Central memory CD8-positive, alpha-beta T cell (primary cell): ENCODE results near the gene NARF.
"Not testable (repeated sequence)": the region's sequence is repeated elsewhere in the genome, so short reads cannot be mapped to it uniquely, and the experiment has no call there.

ENCODE experiments used
- ATAC-seq: fragments of 150-1000 bp; cut with Tn5 transposase; replicated peaks from 2 replicates; pipeline ENCODE4 v1.10.0; 2022; ENCODE audit warnings: mild to moderate bottlenecking, moderate FRiP score, moderate number of reproducible peaks; ENCODE audit not compliant: poor library complexity, severe bottlenecking; ENCODE audit errors: extremely low read depth
- DNase-seq, 2 donors: peaks; one replicate each; pipeline ENCODE4 v3.0.0; 2021; ENCODE audit warnings: low spot score in 2 of 2
- H3K27ac Mint-ChIP-seq: one replicate; pipeline ENCODE4 v1.8.0; 2022; ENCODE audit warnings: low read depth, mild to moderate bottlenecking, moderate library complexity, mixed read lengths
- H3K27me3 Mint-ChIP-seq: one replicate; pipeline ENCODE4 v1.8.0; 2022; ENCODE audit warnings: mixed read lengths
- H3K36me3 Mint-ChIP-seq: one replicate; pipeline ENCODE4 v1.8.0; 2022; ENCODE audit warnings: mild to moderate bottlenecking, moderate library complexity, mixed read lengths; ENCODE audit not compliant: insufficient read depth
- H3K4me1 Mint-ChIP-seq: one replicate; pipeline ENCODE4 v1.8.0; 2022; ENCODE audit warnings: mixed read lengths
- H3K4me3 Mint-ChIP-seq: one replicate; pipeline ENCODE4 v1.8.0; 2022; ENCODE audit warnings: mild to moderate bottlenecking, moderate library complexity, mixed read lengths
- H3K9me3 Mint-ChIP-seq: one replicate; pipeline ENCODE4 v1.8.0; 2022; ENCODE audit warnings: mixed read lengths

Gene NARF

DNA sequence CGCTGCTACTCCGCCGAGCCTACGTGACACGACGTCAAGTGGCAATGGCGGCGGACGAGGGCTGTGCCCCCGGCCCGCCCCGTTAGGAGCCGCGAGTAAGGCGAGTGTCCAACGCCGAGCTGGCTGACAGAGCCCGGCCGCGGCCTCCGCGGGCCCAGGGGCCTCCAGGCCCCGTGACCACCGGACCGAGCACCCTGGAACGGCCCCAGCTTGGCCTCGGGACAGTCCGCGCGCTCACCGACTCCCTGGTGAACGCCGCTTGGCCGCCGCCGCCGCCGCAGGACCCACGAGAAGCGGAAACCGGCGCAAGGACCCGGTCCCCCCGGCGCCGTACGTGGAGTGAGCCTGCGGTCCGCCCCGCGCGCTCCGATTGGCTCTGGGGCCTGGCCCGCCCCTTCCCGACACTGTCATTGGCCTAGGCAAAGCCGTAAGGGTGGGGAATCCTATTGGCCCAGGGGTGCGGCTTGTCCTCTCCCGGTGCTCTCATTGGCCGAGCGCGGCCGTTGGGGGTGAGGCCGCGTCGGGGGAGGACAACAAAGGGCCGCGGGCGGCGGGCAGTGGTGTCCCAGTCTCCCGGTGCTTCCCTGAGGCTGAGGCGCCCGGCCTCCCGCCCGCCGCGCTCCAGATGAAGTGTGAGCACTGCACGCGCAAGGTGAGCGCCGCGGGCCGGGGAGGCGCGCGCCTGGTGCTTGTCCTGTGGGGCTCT lies at the start of gene NARF:
TSS of gene NARF (plus strand) at position 563 of the 706 bp plus-strand sequence. CDS start at position 626, 63 bp downstream.
- peak within 1 kb of the TSS; percentile 93 for H3K27ac Mint-ChIP-seq
- peak within 1 kb of the TSS; percentile 90 for H3K4me3 Mint-ChIP-seq
- no peaks in the 10 kb centered on the region for H3K9me3 Mint-ChIP-seq
- DNase-seq, result peak; percentile 87 to 91
- H3K36me3 Mint-ChIP-seq, result peaks cover 33% of the 10 kb centered on the region
- H3K27me3 Mint-ChIP-seq, result no peaks in the 10 kb centered on the region
- ATAC-seq, result peak; percentile 98
- peaks cover 35% of the 10 kb centered on the region for H3K4me1 Mint-ChIP-seq

- no peak for DNase-seq
- no peak for ATAC-seq
- H3K27me3 Mint-ChIP-seq, result no peaks in the 10 kb centered on the region
- peaks cover 8% of the 10 kb centered on the region for H3K36me3 Mint-ChIP-seq
- H3K4me3 Mint-ChIP-seq, result no peak overlapping the region
- H3K4me1 Mint-ChIP-seq, result peaks cover 9% of the 10 kb centered on the region
- H3K27ac Mint-ChIP-seq, result no peak overlapping the region
- no peaks in the 10 kb centered on the region for H3K9me3 Mint-ChIP-seq
Measured at GRCh38 chr17:82408938-82409318, 49.6 kb upstream of the NARF start.

- ATAC-seq (no peak), DNase-seq (no peak)
- no peaks in the 10 kb centered on the region for H3K27me3 Mint-ChIP-seq
- no peak overlapping the region for H3K27ac Mint-ChIP-seq
- peaks cover 19% of the 10 kb centered on the region for H3K4me1 Mint-ChIP-seq
- H3K4me3 Mint-ChIP-seq, result no peak overlapping the region
- peaks cover 8% of the 10 kb centered on the region for H3K36me3 Mint-ChIP-seq
- no peaks in the 10 kb centered on the region for H3K9me3 Mint-ChIP-seq
Measured at GRCh38 chr17:82410014-82410716, 48.4 kb upstream of the NARF start.

DNA sequence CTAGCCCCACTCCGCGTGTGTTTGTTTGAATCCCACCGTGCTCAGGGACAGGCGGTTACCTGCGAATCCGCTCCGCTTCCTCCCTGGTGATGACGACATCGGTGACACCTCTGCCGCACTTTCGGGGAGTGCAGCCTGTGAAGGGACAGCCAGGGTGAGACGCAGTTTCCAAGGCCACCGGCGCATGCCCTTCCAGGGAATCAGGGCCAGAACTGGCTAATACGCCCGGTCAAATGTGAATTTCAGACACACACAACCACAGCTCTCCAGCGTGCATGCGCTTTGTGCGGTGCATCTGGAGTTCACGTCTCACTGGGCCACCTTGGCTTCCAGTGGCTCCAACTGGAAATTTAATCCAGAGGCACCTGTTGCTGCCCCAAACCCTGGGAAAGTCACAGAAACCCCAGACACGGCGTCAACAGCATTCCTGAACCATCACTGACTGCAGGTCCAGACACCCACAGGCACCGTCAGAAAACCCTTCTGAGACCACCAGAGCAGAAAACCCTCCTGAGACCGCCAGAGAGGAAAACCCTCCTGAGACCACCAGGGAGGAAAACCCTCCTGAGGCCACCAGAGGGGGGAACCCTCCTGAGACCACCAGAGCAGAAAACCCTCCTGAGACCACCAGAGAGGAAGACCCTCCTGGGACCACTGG lies 47.0 kb upstream of the NARF start:
- DNase-seq, result no peak
- Mint-ChIP-seq H3K9me3 (no peaks in the 10 kb centered on the region), H3K27me3 (no peaks in the 10 kb centered on the region), H3K4me1 (peaks cover 26% of the 10 kb centered on the region), H3K27ac (no peak overlapping the region), H3K4me3 (no peak overlapping the region), H3K36me3 (peaks cover 13% of the 10 kb centered on the region)
- no peak for ATAC-seq

DNA sequence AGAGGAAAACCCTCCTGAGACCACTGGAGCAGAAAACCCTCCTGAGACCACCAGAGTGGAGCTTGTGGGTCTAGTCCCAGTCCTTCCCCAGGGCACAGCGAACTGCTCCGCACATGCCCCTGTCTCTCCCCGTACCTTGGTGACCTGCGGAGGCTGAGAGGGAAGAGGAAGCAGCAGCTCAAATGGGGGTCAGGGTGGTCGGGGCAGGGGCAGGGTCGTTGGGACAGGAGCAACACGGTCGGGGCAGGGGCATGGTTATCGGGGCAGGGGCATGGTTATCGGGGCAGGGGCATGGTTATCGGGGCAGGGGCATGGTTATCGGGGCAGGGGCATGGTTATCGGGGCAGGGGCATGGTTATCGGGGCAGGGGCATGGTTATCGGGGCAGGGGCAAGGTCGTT lies 46.5 kb upstream of the NARF start:
- not testable (repeated sequence) for H3K9me3 Mint-ChIP-seq, ATAC-seq, H3K27ac Mint-ChIP-seq, H3K4me3 Mint-ChIP-seq, H3K27me3 Mint-ChIP-seq, DNase-seq
- Mint-ChIP-seq H3K36me3 (peaks cover 13% of the 10 kb centered on the region), H3K4me1 (peaks cover 26% of the 10 kb centered on the region)

GRCh38 chr17:82412535-82413520 lies 45.7 kb upstream of the NARF start:
- H3K9me3 Mint-ChIP-seq, result no peaks in the 10 kb centered on the region
- no peak overlapping the region for H3K27ac Mint-ChIP-seq
- no peak for DNase-seq
- peaks cover 10% of the 10 kb centered on the region for H3K36me3 Mint-ChIP-seq
- ATAC-seq, result no peak
- no peak overlapping the region for H3K4me3 Mint-ChIP-seq
- peaks cover 26% of the 10 kb centered on the region for H3K4me1 Mint-ChIP-seq
- no peaks in the 10 kb centered on the region for H3K27me3 Mint-ChIP-seq

GRCh38 chr17:82414548-82415281 lies 43.8 kb upstream of the NARF start:
- Mint-ChIP-seq H3K4me3 (peak overlapping the region; percentile 32), H3K4me1 (peaks cover 22% of the 10 kb centered on the region), H3K27me3 (no peaks in the 10 kb centered on the region), H3K36me3 (peaks cover 12% of the 10 kb centered on the region), H3K9me3 (no peaks in the 10 kb centered on the region), H3K27ac (peak overlapping the region; percentile 55)
- ATAC-seq, result no peak
- DNase-seq, result peak; percentile 59 to 66

GRCh38 chr17:82415336-82415735 lies 43.2 kb upstream of the NARF start:
- no peaks in the 10 kb centered on the region for H3K9me3 Mint-ChIP-seq
- H3K36me3 Mint-ChIP-seq, result peaks cover 12% of the 10 kb centered on the region
- peaks cover 28% of the 10 kb centered on the region for H3K4me1 Mint-ChIP-seq
- peak overlapping the region; percentile 55 for H3K27ac Mint-ChIP-seq
- peak overlapping the region; percentile 32 for H3K4me3 Mint-ChIP-seq
- ATAC-seq (no peak), DNase-seq (no peak)
- no peaks in the 10 kb centered on the region for H3K27me3 Mint-ChIP-seq

GRCh38 chr17:82415786-82416185 lies 42.8 kb upstream of the NARF start:
- H3K4me1 Mint-ChIP-seq, result peaks cover 28% of the 10 kb centered on the region
- DNase-seq (no peak), ATAC-seq (no peak)
- H3K36me3 Mint-ChIP-seq, result peaks cover 13% of the 10 kb centered on the region
- no peak overlapping the region for H3K4me3 Mint-ChIP-seq
- H3K27ac Mint-ChIP-seq, result no peak overlapping the region
- no peaks in the 10 kb centered on the region for H3K9me3 Mint-ChIP-seq
- no peaks in the 10 kb centered on the region for H3K27me3 Mint-ChIP-seq

DNA sequence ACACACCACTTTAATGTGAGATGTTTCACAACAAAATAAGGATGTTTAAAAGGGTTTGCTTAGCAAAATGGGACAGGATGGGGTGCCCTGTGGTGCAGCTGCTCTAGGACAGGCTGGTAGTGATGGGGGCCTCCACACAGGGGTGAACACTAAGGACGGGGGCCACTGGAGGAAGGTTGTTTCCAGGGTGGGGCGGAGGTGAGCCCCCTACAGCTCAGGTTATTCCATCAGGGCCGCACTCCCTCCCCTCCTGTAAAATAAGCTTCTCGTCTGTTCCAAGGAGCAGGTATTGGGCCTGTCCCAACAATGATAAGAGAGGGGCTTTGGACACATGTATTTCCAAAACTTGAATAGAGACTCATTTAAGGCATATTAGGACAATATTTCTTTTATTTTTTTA lies 42.3 kb upstream of the NARF start:
- DNase-seq (no peak), ATAC-seq (no peak)
- H3K27ac Mint-ChIP-seq, result no peak overlapping the region
- H3K4me3 Mint-ChIP-seq, result no peak overlapping the region
- H3K4me1 Mint-ChIP-seq, result peaks cover 28% of the 10 kb centered on the region
- H3K27me3 Mint-ChIP-seq, result no peaks in the 10 kb centered on the region
- H3K9me3 Mint-ChIP-seq, result no peaks in the 10 kb centered on the region
- peaks cover 16% of the 10 kb centered on the region for H3K36me3 Mint-ChIP-seq

GRCh38 chr17:82416771-82417170 lies 41.8 kb upstream of the NARF start:
- H3K36me3 Mint-ChIP-seq, result peaks cover 17% of the 10 kb centered on the region
- DNase-seq (no peak), ATAC-seq (no peak)
- no peak overlapping the region for H3K4me3 Mint-ChIP-seq
- no peak overlapping the region for H3K27ac Mint-ChIP-seq
- H3K4me1 Mint-ChIP-seq, result peaks cover 28% of the 10 kb centered on the region
- no peaks in the 10 kb centered on the region for H3K27me3 Mint-ChIP-seq
- no peaks in the 10 kb centered on the region for H3K9me3 Mint-ChIP-seq
